Measurements from ENCODE around the gene BST1.
A peak's percentile ranks its signal among the peaks of the same experiment; 100 is the strongest.
"Not testable (repeated sequence)": the region's sequence is repeated elsewhere in the genome, so short reads cannot be mapped to it uniquely, and the experiment has no call there.

Gene BST1

GRCh38 chr4:15714141-15714540 is 11.3 kb downstream of the BST1 start:
- DNase-seq, result no peak

- DNase-seq, result no peak
Observed at GRCh38 chr4:15714646-15715435, 12.0 kb downstream of the BST1 start.

- DNase-seq, result no peak
Observed at GRCh38 chr4:15716115-15716514, 13.2 kb downstream of the BST1 start.

GRCh38 chr4:15717086-15717485 is 14.2 kb downstream of the BST1 start:
- no peak for DNase-seq

GRCh38 chr4:15717657-15718416 is 15.0 kb downstream of the BST1 start:
- DNase-seq, result no peak

- DNase-seq, result no peak
Observed at GRCh38 chr4:15718465-15718864, 15.6 kb downstream of the BST1 start.

- no peak for DNase-seq
Observed at GRCh38 chr4:15718959-15719358, 16.1 kb downstream of the BST1 start.

- DNase-seq, result no peak
Observed at GRCh38 chr4:15719506-15719905, 16.6 kb downstream of the BST1 start.

- no peak for DNase-seq
Observed at GRCh38 chr4:15720851-15721250, 18.0 kb downstream of the BST1 start.

- no peak for DNase-seq
Observed at GRCh38 chr4:15725608-15726007, 22.7 kb downstream of the BST1 start.

- peak; percentile 0 for DNase-seq
Observed at GRCh38 chr4:15729910-15730533, 27.2 kb downstream of the BST1 start.

GRCh38 chr4:15733061-15733460 is 30.2 kb downstream of the BST1 start:
- DNase-seq, result not testable (repeated sequence)

- DNase-seq, result no peak
Observed at GRCh38 chr4:15735536-15735935, 32.7 kb downstream of the BST1 start.

- DNase-seq, result no peak
Observed at GRCh38 chr4:15736514-15737050, 33.7 kb downstream of the BST1 start.

GRCh38 chr4:15737255-15737654 is 34.4 kb downstream of the BST1 start:
- DNase-seq, result no peak

- no peak for DNase-seq
Observed at GRCh38 chr4:15738877-15739276, 36.0 kb downstream of the BST1 start.

GRCh38 chr4:15740764-15741404 is 38.0 kb downstream of the BST1 start:
- DNase-seq, result no peak

GRCh38 chr4:15742083-15742582 is 39.3 kb downstream of the BST1 start:
- DNase-seq, result no peak

GRCh38 chr4:15742637-15743036 is 39.8 kb downstream of the BST1 start:
- no peak for DNase-seq

- no peak for DNase-seq
Observed at GRCh38 chr4:15744016-15744545, 41.2 kb downstream of the BST1 start.

- DNase-seq, result no peak
Observed at GRCh38 chr4:15746110-15746509, 43.2 kb downstream of the BST1 start.

GRCh38 chr4:15749001-15749400 is 46.1 kb downstream of the BST1 start:
- no peak for DNase-seq

GRCh38 chr4:15751153-15751552 is 48.3 kb downstream of the BST1 start:
- DNase-seq, result no peak

All from DMS 273 treated with DMSO at 0.1 percent for 48 hours (cell line).